Measurements from ENCODE around the gene MMP15. TPM values are rescaled to one million over a fixed set of nuclear protein-coding genes. Genes with fewer than 3 reads are reported as not detected.
A peak's percentile ranks its signal among the peaks of the same experiment; 100 is the strongest.
"Not testable (repeated sequence)": the region's sequence is repeated elsewhere in the genome, so short reads cannot be mapped to it uniquely, and the experiment has no call there.

Gene MMP15
- 7.7 and 9.4 TPM in 2 replicates for total RNA-seq

- peak within 1 kb of the TSS; percentile 78 for H2AFZ ChIP-seq (ENCODE audit: low read length)
- no peak for TF ChIP-seq CTCF (IDR thresholded peaks at IDR 0.05; ENCODE audit: extremely low read depth, low read depth, low read length)
- peaks cover 55% of the 10 kb centered on the region for H3K27me3 ChIP-seq (ENCODE audit: insufficient read depth, low read length)
Measured at GRCh38 chr16:58025351-58026138, at the start of gene MMP15. Gene MMP15 (plus strand): TSS chr16:58025754. CDS start chr16:58026351, 597 bp downstream.

GRCh38 chr16:57976331-57976796 is 49.2 kb upstream of the MMP15 start:
- no peaks in the 10 kb centered on the region for H3K4me1 ChIP-seq (ENCODE audit: insufficient read depth, low read length)
- H3K9me3 ChIP-seq (ENCODE audit: low read depth, low read length): no peaks in the 10 kb centered on the region
- peak; percentile 62 for DNase-seq (ENCODE audit: insufficient read length, low spot score, missing footprints)
- H3K27me3 ChIP-seq (ENCODE audit: insufficient read depth, low read length): peaks cover 11% of the 10 kb centered on the region
- no peak for TF ChIP-seq CTCF (IDR thresholded peaks at IDR 0.05; ENCODE audit: extremely low read depth, low read depth, low read length)
- no peak overlapping the region for H3K4me2 ChIP-seq (ENCODE audit: insufficient read depth, low read length)
- no peaks in the 10 kb centered on the region for H3K79me2 ChIP-seq (ENCODE audit: insufficient read depth, low read length)
- H3K36me3 ChIP-seq (ENCODE audit: insufficient read depth, low read length): no peaks in the 10 kb centered on the region
- H4K20me1 ChIP-seq (ENCODE audit: insufficient read depth, low read length): no peaks in the 10 kb centered on the region
- no peak overlapping the region for H3K27ac ChIP-seq (ENCODE audit: low read depth, low read length)
- H2AFZ ChIP-seq (ENCODE audit: low read length): no peak overlapping the region
- no peak overlapping the region for H3K4me3 ChIP-seq (ENCODE audit: insufficient read depth, low read length)

More at GRCh38 chr16:58025351-58026138, at the start of gene MMP15:
- H3K4me1 ChIP-seq (ENCODE audit: insufficient read depth, low read length): peaks cover 22% of the 10 kb centered on the region
- no peaks in the 10 kb centered on the region for H3K79me2 ChIP-seq (ENCODE audit: insufficient read depth, low read length)
- H3K27ac ChIP-seq (ENCODE audit: low read depth, low read length): no peak within 1 kb of the TSS
- H4K20me1 ChIP-seq (ENCODE audit: insufficient read depth, low read length): peaks cover 8% of the 10 kb centered on the region
- H3K4me2 ChIP-seq (ENCODE audit: insufficient read depth, low read length): peak within 1 kb of the TSS; percentile 81
- H3K9me3 ChIP-seq (ENCODE audit: low read depth, low read length): no peaks in the 10 kb centered on the region
- H3K36me3 ChIP-seq (ENCODE audit: insufficient read depth, low read length): no peaks in the 10 kb centered on the region
- peak; percentile 96 for DNase-seq (ENCODE audit: insufficient read length, low spot score, missing footprints)
- H3K4me3 ChIP-seq (ENCODE audit: insufficient read depth, low read length): peak within 1 kb of the TSS; percentile 68

- Histone ChIP-seq H3K27ac (ENCODE audit: low read depth, low read length) (no peak overlapping the region), H3K4me1 (ENCODE audit: insufficient read depth, low read length) (no peaks in the 10 kb centered on the region), H3K27me3 (ENCODE audit: insufficient read depth, low read length) (peaks cover 16% of the 10 kb centered on the region), H3K4me3 (ENCODE audit: insufficient read depth, low read length) (no peak overlapping the region), H2AFZ (ENCODE audit: low read length) (no peak overlapping the region), H3K9me3 (ENCODE audit: low read depth, low read length) (no peaks in the 10 kb centered on the region), H3K79me2 (ENCODE audit: insufficient read depth, low read length) (no peaks in the 10 kb centered on the region), H3K4me2 (ENCODE audit: insufficient read depth, low read length) (no peak overlapping the region), H3K36me3 (ENCODE audit: insufficient read depth, low read length) (no peaks in the 10 kb centered on the region), H4K20me1 (ENCODE audit: insufficient read depth, low read length) (no peaks in the 10 kb centered on the region)
- DNase-seq (ENCODE audit: insufficient read length, low spot score, missing footprints): peak; percentile 90
- TF ChIP-seq CTCF (IDR thresholded peaks at IDR 0.05; ENCODE audit: extremely low read depth, low read depth, low read length): no peak
Measured at GRCh38 chr16:57977418-57978069, 48.0 kb upstream of the MMP15 start.

GRCh38 chr16:57978070-57978465 is 47.5 kb upstream of the MMP15 start:
- peaks cover 17% of the 10 kb centered on the region for H3K27me3 ChIP-seq (ENCODE audit: insufficient read depth, low read length)
- not testable (repeated sequence) for H3K4me3 ChIP-seq (ENCODE audit: insufficient read depth, low read length); H3K4me2 ChIP-seq (ENCODE audit: insufficient read depth, low read length); H3K9me3 ChIP-seq (ENCODE audit: low read depth, low read length); H3K4me1 ChIP-seq (ENCODE audit: insufficient read depth, low read length); H3K27ac ChIP-seq (ENCODE audit: low read depth, low read length); H2AFZ ChIP-seq (ENCODE audit: low read length); H4K20me1 ChIP-seq (ENCODE audit: insufficient read depth, low read length); H3K36me3 ChIP-seq (ENCODE audit: insufficient read depth, low read length); DNase-seq (ENCODE audit: insufficient read length, low spot score, missing footprints); H3K79me2 ChIP-seq (ENCODE audit: insufficient read depth, low read length)
